Measurements from ENCODE around the gene HOXA13.
A peak's percentile ranks its signal among the peaks of the same experiment; 100 is the strongest.

Gene HOXA13

DNA sequence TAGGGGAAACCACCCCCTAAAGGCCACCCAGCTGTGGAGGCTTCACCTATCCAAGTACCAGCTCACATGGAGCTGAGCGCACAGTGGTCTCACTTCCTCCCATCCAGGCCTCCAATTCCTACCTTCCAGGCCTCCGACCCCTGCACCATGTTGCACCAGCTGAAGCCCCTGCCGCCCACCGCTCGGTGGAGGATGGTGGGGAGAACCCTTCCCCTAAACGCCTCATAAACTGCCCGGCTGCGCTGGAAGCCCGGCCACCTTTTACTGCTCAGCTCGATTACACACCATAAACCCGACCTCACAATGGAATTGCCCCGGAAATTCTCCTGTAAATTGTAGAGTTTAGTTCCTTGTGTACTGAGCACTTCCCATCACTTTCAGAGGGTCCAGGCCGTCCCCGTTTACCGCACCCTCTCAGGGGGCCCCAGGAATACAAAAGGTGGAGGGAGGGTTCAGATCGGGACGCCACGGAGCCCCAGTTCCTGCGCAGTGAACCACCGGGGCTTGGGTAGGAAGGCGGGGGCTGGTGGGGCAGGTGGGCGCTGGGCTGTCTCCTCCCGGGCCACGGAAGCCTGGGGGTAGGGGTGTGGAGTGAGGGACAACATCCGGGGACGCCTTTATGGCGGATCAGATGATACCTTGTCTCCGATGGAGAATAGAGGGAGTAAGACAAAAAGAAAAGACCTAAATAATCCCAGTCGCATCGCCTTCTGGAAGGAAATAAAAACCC lies 42.0 kb downstream of the HOXA13 start:
- Histone ChIP-seq H3K36me3 (no peaks in the 10 kb centered on the region), H3K9me3 (no peaks in the 10 kb centered on the region), H3K27me3 (no peaks in the 10 kb centered on the region), H3K4me1 (peaks cover 0 to 48% (median 35%) of the 10 kb centered on the region in 4 donors), H3K4me3 (no peak overlapping the region), H3K27ac (no peak overlapping the region)
- TF ChIP-seq, protein P1, sequence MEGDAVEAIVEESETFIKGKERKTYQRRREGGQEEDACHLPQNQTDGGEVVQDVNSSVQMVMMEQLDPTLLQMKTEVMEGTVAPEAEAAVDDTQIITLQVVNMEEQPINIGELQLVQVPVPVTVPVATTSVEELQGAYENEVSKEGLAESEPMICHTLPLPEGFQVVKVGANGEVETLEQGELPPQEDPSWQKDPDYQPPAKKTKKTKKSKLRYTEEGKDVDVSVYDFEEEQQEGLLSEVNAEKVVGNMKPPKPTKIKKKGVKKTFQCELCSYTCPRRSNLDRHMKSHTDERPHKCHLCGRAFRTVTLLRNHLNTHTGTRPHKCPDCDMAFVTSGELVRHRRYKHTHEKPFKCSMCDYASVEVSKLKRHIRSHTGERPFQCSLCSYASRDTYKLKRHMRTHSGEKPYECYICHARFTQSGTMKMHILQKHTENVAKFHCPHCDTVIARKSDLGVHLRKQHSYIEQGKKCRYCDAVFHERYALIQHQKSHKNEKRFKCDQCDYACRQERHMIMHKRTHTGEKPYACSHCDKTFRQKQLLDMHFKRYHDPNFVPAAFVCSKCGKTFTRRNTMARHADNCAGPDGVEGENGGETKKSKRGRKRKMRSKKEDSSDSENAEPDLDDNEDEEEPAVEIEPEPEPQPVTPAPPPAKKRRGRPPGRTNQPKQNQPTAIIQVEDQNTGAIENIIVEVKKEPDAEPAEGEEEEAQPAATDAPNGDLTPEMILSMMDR (IDR thresholded peaks at IDR 0.05), result no peak
- intact Hi-C loops (cut with DNase I; ENCODE audit: low total_unique reads), result loop anchor here (5.0 kb wide), 1 partner anchor 296 kb away; the partner anchor contains the start of gene SKAP2
- peak in 1 of 2 donors; percentile 66 for DNase-seq

DNA sequence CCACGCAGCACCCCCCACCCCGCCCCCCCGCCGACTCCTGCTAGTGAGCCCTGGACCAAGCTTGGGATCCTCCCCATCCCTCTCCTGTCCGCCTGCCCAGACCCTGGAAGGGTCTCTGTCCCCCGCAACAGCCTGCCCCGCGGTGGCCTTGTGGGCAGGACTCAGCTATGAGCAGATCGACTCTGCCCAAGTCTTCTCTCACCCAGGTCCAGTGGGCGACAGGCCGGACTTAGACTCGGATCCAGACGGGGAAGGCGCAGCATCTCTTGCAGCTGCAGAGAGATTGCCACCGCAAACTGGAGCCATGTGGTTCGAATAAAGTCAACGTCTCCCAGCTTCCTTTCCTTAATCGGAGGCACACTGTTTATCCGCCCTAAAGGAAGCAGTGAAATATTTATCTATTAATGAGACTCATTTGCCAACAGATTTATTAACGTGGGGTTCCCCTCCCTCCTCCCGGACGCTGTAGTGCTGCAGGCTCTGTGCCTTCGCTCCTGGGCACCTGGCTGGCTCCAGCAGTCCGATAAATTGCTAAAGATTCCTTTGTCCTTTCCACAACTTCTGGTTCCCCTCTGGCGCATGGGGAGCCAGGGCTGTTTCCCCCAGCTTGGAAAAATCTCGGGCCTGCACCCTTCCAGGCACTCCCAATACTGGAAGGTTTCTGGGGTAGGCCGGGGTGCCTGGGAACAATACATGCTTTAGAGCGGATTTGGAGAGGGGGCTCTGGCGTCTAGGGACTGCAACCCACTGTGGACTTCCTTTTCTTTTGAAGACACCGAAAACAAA lies 42.8 kb downstream of the HOXA13 start:
- no peaks in the 10 kb centered on the region for H3K9me3 ChIP-seq
- no peak for DNase-seq
- no peaks in the 10 kb centered on the region for H3K36me3 ChIP-seq
- peak overlapping the region; percentile 78 to 84 for H3K27ac ChIP-seq
- TF ChIP-seq, protein P1 (IDR thresholded peaks at IDR 0.05), result no peak
- no peaks in the 10 kb centered on the region for H3K27me3 ChIP-seq
- H3K4me1 ChIP-seq, result peaks cover 0 to 44% (median 36%) of the 10 kb centered on the region in 4 donors
- H3K4me3 ChIP-seq, result peak overlapping the region; percentile 62 to 75
- intact Hi-C loops (cut with DNase I; ENCODE audit: low total_unique reads), result loop anchor here (5.0 kb wide), 1 partner anchor 295 kb away; the partner anchor contains the start of gene SKAP2

DNA sequence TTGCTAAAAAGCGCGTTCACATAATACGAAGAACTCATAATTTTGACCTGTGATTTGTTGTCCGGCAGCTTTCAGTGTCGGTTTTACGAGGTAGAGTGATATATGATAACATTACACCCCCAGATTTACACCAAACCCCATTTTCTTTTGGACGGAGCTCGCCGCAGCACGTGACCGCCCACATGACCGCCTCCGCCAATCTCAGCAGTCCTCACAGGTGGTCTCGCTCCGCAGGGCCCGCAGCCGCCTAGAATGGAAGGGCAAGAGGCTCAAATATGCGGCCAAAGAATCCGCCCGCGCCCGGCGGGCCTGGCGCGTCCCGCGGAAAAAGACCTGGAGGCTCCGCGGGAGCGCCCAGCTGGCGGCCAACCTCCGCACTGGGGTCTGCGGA lies 43.4 kb downstream of the HOXA13 start, which contains the start of gene HOXA7:
Gene HOXA7, minus strand, starts transcription at position 168 of the 391 bp plus-strand sequence. Its CDS starts 130 bp downstream, at position 38.
- TF ChIP-seq, protein P1 (IDR thresholded peaks at IDR 0.05), result no peak
- Histone ChIP-seq H3K9me3 (no peaks in the 10 kb centered on the region), H3K27ac (peak within 1 kb of the TSS; percentile 78 to 84), H3K36me3 (no peaks in the 10 kb centered on the region), H3K4me3 (peak within 1 kb of the TSS; percentile 62 to 75), H3K4me1 (peaks cover 0 to 40% (median 31%) of the 10 kb centered on the region in 4 donors), H3K27me3 (no peaks in the 10 kb centered on the region)
- intact Hi-C loops (cut with DNase I; ENCODE audit: low total_unique reads), result loop anchor here (5.0 kb wide), 1 partner anchor 294 kb away; the partner anchor contains the start of gene SKAP2
- peak in 1 of 2 donors; percentile 89 for DNase-seq

DNA sequence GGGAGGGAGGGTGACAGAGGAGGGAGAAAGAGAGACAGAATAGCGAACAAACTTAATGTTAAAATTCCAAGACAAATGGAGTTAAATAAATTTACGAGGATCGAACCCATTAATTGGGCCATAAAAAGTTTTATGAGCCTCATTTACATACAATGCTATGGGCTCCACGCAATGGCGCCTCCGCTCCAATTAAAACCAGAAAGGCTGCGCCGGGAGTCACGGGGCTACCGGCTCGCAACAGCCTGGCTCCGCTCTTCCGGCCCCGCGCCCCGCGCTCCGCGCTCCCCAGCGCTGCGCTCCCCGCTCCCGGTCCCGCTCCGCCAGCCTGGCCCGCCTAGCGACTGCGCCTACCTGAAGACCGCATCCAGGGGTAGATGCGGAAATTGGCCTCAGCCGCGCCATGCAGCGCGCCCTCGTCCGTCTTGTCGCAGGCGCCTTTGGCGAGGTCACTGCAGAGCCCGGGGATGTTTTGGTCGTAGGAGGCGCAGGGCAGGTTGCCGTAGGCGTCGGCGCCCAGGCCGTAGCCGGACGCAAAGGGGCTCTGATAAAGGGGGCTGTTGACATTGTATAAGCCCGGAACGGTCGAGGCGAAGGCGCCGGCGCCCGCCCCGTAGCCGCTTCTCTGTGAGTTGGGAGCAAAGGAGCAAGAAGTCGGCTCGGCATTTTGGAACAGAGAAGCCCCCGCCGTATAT lies 43.9 kb downstream of the HOXA13 start:
- peaks cover 0 to 36% (median 27%) of the 10 kb centered on the region in 4 donors for H3K4me1 ChIP-seq

More for the DNA sequence above, 43.9 kb downstream of the HOXA13 start:
- H3K36me3 ChIP-seq, result no peaks in the 10 kb centered on the region
- H3K9me3 ChIP-seq, result no peaks in the 10 kb centered on the region
- H3K27me3 ChIP-seq, result no peaks in the 10 kb centered on the region
- H3K4me3 ChIP-seq, result peak overlapping the region; percentile 62 to 75
- peak in 1 of 2 donors; percentile 77 for DNase-seq
- intact Hi-C loops (cut with DNase I; ENCODE audit: low total_unique reads), result loop anchor here (5.0 kb wide), 1 partner anchor 294 kb away; the partner anchor contains the start of gene SKAP2
- TF ChIP-seq, protein P1 (IDR thresholded peaks at IDR 0.05), result no peak
- H3K27ac ChIP-seq, result peak overlapping the region; percentile 78 to 84
